GM23338 (cell line): ENCODE results near the gene KRTCAP3. TPM values are rescaled to one million over a fixed set of nuclear protein-coding genes. Genes with fewer than 3 reads are reported as not detected.

ENCODE experiments used
- ATAC-seq: fragments of 200-7000 bp; cut with Tn5 transposase; 3 replicates; pipeline ENCODE4 v1.9.1; 2020
- DNase-seq: peaks from one replicate; pipeline ENCODE4 v3.0.0-alpha.2; 2015; ENCODE audit warnings: low spot score
- H2AFZ ChIP-seq: fragments of 200-600 bp; sonication (generic); 2 replicates; pipeline ENCODE4 v1.8.0; 2016; ENCODE audit warnings: antibody characterized with exemption, mild to moderate bottlenecking, moderate library complexity
- H3F3A ChIP-seq: fragments of 200-600 bp; sonication (generic); replicated peaks from 2 replicates; pipeline ENCODE4 v1.8.0; 2017; ENCODE audit warnings: antibody characterized with exemption, mixed run types, low read depth
- H3K27ac ChIP-seq: fragments of 200-600 bp; sonication (generic); 2 replicates; pipeline ENCODE4 v1.6.1; 2016; ENCODE audit warnings: low read depth
- H3K27me3 ChIP-seq: fragments of 200-600 bp; sonication (generic); 2 replicates; pipeline ENCODE4 v1.8.0; 2016; ENCODE audit warnings: mild to moderate bottlenecking, mixed run types, moderate library complexity; ENCODE audit not compliant: insufficient read depth
- H3K36me3 ChIP-seq: fragments of 200-600 bp; sonication (generic); 2 replicates; pipeline ENCODE4 v1.8.0; 2016; ENCODE audit warnings: mild to moderate bottlenecking; ENCODE audit not compliant: insufficient read depth
- H3K4me1 ChIP-seq: fragments of 200-600 bp; sonication (generic); 2 replicates; pipeline ENCODE4 v1.8.0; 2016; ENCODE audit warnings: mild to moderate bottlenecking, moderate library complexity; ENCODE audit not compliant: insufficient read depth
- H3K4me2 ChIP-seq: fragments of 200-600 bp; sonication (generic); 2 replicates; pipeline ENCODE4 v1.7.1; 2017; ENCODE audit warnings: mixed run types
- H3K4me3 ChIP-seq: fragments of 200-600 bp; sonication (generic); 2 replicates; pipeline ENCODE4 v1.6.1; 2016; ENCODE audit warnings: mixed run types
- H3K79me2 ChIP-seq: fragments of 200-600 bp; sonication (generic); replicated peaks from 2 replicates; pipeline ENCODE4 v1.8.0; 2017; ENCODE audit warnings: mild to moderate bottlenecking; ENCODE audit not compliant: insufficient read depth
- H3K9me2 ChIP-seq: fragments of 200-600 bp; sonication (generic); 2 replicates; pipeline ENCODE4 v1.8.0; 2017; ENCODE audit not compliant: insufficient read depth
- H4K20me1 ChIP-seq: fragments of 200-600 bp; sonication (generic); replicated peaks from 2 replicates; pipeline ENCODE4 v1.8.0; 2017; ENCODE audit warnings: mild to moderate bottlenecking; ENCODE audit not compliant: insufficient read depth
- H3K27ac Mint-ChIP-seq: 2 replicates; pipeline ENCODE4 v1.8.0; 2020; ENCODE audit warnings: inconsistent platforms, mild to moderate bottlenecking, moderate library complexity, mixed read lengths
- H3K27me3 Mint-ChIP-seq: 3 replicates; pipeline ENCODE4 v1.8.0; 2022; ENCODE audit warnings: low read depth, mild to moderate bottlenecking, moderate library complexity, mixed read lengths, inconsistent platforms; ENCODE audit not compliant: insufficient read depth, poor library complexity
- H3K36me3 Mint-ChIP-seq: 3 replicates; pipeline ENCODE4 v1.8.0; 2021; ENCODE audit warnings: low read depth, mild to moderate bottlenecking, inconsistent platforms, moderate library complexity, mixed read lengths
- H3K4me1 Mint-ChIP-seq: 3 replicates; pipeline ENCODE4 v1.8.0; 2020; ENCODE audit warnings: mild to moderate bottlenecking, inconsistent platforms, mixed read lengths
- H3K4me3 Mint-ChIP-seq: 3 replicates; pipeline ENCODE4 v1.8.0; 2021; ENCODE audit warnings: moderate library complexity, mild to moderate bottlenecking, inconsistent platforms, mixed read lengths
- H3K9me3 Mint-ChIP-seq: 3 replicates; pipeline ENCODE4 v1.8.0; 2020; ENCODE audit warnings: moderate library complexity, mild to moderate bottlenecking, inconsistent platforms, mixed read lengths
- CREB1 ChIP-seq: fragments of 250-450 bp; sonication (Bioruptor Pico); IDR thresholded peaks from 2 replicates; pipeline ENCODE4 v1.5.0; 2020; ENCODE audit warnings: low read depth, mild to moderate bottlenecking, moderate library complexity
- CTCF ChIP-seq, 2 experiments: fragments of 200-600 bp in 1 of 2; sonication (generic) in 1 of 2; conservative IDR thresholded peaks; 2 replicates each; pipeline versions ENCODE4 v1.5.1 to v1.6.1; 2016 to 2017; ENCODE audit warnings: antibody characterized with exemption in 2 of 2, low read depth in 2 of 2, mild to moderate bottlenecking in 2 of 2, moderate library complexity in 1 of 2
- ETS1 ChIP-seq: IDR thresholded peaks from 2 replicates; pipeline ENCODE4 v1.6.1; 2016; ENCODE audit warnings: antibody characterized with exemption
- EZH2 ChIP-seq: fragments of 200-600 bp; sonication (generic); IDR thresholded peaks from one replicate; pipeline ENCODE4 v1.8.0; 2017; ENCODE audit warnings: antibody characterized with exemption, mild to moderate bottlenecking, low read depth; ENCODE audit not compliant: unreplicated experiment
- EZH2phosphoT487 ChIP-seq: fragments of 200-600 bp; sonication (generic); IDR thresholded peaks from one replicate; pipeline ENCODE4 v1.8.1; 2018; ENCODE audit warnings: antibody characterized with exemption; ENCODE audit not compliant: unreplicated experiment
- JUNB ChIP-seq: IDR thresholded peaks from one replicate; pipeline ENCODE4 v1.6.1; 2016; ENCODE audit warnings: antibody characterized with exemption; ENCODE audit not compliant: unreplicated experiment
- NANOG ChIP-seq: IDR thresholded peaks from 2 replicates; pipeline ENCODE4 v1.6.1; 2016; ENCODE audit warnings: antibody characterized with exemption, borderline replicate concordance
- POLR2AphosphoS5 ChIP-seq: IDR thresholded peaks from 2 replicates; pipeline ENCODE4 v1.6.1; 2016; ENCODE audit warnings: antibody characterized with exemption, low read depth
- REST ChIP-seq: IDR thresholded peaks from one replicate; pipeline ENCODE4 v1.6.1; 2018; ENCODE audit warnings: antibody characterized with exemption; ENCODE audit not compliant: unreplicated experiment
- STAT1 ChIP-seq: IDR thresholded peaks from one replicate; pipeline ENCODE4 v1.6.1; 2016; ENCODE audit warnings: antibody characterized with exemption; ENCODE audit not compliant: unreplicated experiment
- ZNF114 ChIP-seq: fragments of 250-450 bp; sonication (Bioruptor Pico); IDR thresholded peaks from 2 replicates; pipeline ENCODE4 v1.5.0; 2020; ENCODE audit warnings: mild to moderate bottlenecking, moderate library complexity
- ZNF331 ChIP-seq: fragments of 250-450 bp; sonication (Bioruptor Pico); IDR thresholded peaks from 2 replicates; pipeline ENCODE4 v1.5.0; 2020; ENCODE audit warnings: low read depth, mild to moderate bottlenecking, moderate library complexity
- polyA plus RNA-seq: library from polyadenylated mRNA; unstranded; fragments of >200 nt; fragmentation: Nextera tagmentation; extraction: Ambion mirVana; gene quantifications from 2 replicates; pipeline ENCODE4 v1.2.1, GENCODE V29; 2016
- total RNA-seq: library from RNA; depleted of rRNA; stranded (reverse); fragments of >200 nt; shearing (Covaris generic); gene quantifications from 2 replicates; pipeline ENCODE4 v1.2.3, GENCODE V29; 2014
- TF ChIP-seq, protein P1 (sequence below): fragments of 250-450 bp; sonication (Bioruptor Pico); IDR thresholded peaks from 2 replicates; pipeline ENCODE4 v1.5.0; 2020; ENCODE audit warnings: mild to moderate bottlenecking, moderate library complexity

Gene KRTCAP3
- total and polyA plus RNA-seq, 2 experiments from 2014 or later: 15.8 to 52.4 TPM

DNA sequence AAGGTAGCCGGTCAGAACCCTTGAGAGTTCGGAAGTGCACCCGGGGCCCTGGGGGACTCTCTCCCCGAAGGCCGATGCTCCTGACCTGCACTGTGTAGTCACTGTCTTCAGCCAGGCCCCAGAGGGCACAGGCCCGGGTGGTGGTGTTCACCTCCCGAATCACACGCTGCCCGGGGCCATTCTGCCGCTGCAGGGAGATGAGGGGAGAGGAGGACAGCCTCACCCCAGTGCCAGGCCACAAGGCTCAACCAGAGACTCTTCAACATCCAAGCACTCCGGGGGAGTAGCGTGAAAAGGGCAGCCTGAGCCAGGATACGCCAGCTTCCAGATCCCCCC is 51.7 kb downstream of the KRTCAP3 start:
- H3F3A ChIP-seq: 0 out of 2 replicates have a peak, but pooled peaks cover 3% of the 10 kb centered on the region
- H3K27ac ChIP-seq: no peak overlapping the region
- Mint-ChIP-seq H3K27ac (no peak overlapping the region), H3K9me3 (no peaks in the 10 kb centered on the region; the same call in 2 of the 3 replicates), H3K4me1 (peaks cover 27% of the 10 kb centered on the region), H3K36me3 (no peaks in the 10 kb centered on the region; the same call in 2 of the 3 replicates), H3K27me3 (peaks cover 21% of the 10 kb centered on the region), H3K4me3 (peak overlapping the region; percentile 76)
- no peaks in the 10 kb centered on the region for H3K36me3 ChIP-seq
- H3K4me2 ChIP-seq: peak overlapping the region; percentile 98
- peak overlapping the region; percentile 98 for H3K4me3 ChIP-seq
- no peaks in the 10 kb centered on the region for H3K79me2 ChIP-seq
- peaks cover 18% of the 10 kb centered on the region for H3K4me1 ChIP-seq
- no peaks in the 10 kb centered on the region for H4K20me1 ChIP-seq
- no peaks in the 10 kb centered on the region for H3K9me2 ChIP-seq
- peaks cover 31% of the 10 kb centered on the region for H3K27me3 ChIP-seq
- ATAC-seq (no peak; the same call in 2 of the 3 replicates), DNase-seq (no peak)
- no peak for TF ChIP-seq CREB1 (CRISPR knock-in tag)
- TF ChIP-seq CTCF (conservative IDR thresholded peaks at IDR 0.05; ENCODE audit: low read depth in 2 of 2): no peak
- TF ChIP-seq, protein P1, sequence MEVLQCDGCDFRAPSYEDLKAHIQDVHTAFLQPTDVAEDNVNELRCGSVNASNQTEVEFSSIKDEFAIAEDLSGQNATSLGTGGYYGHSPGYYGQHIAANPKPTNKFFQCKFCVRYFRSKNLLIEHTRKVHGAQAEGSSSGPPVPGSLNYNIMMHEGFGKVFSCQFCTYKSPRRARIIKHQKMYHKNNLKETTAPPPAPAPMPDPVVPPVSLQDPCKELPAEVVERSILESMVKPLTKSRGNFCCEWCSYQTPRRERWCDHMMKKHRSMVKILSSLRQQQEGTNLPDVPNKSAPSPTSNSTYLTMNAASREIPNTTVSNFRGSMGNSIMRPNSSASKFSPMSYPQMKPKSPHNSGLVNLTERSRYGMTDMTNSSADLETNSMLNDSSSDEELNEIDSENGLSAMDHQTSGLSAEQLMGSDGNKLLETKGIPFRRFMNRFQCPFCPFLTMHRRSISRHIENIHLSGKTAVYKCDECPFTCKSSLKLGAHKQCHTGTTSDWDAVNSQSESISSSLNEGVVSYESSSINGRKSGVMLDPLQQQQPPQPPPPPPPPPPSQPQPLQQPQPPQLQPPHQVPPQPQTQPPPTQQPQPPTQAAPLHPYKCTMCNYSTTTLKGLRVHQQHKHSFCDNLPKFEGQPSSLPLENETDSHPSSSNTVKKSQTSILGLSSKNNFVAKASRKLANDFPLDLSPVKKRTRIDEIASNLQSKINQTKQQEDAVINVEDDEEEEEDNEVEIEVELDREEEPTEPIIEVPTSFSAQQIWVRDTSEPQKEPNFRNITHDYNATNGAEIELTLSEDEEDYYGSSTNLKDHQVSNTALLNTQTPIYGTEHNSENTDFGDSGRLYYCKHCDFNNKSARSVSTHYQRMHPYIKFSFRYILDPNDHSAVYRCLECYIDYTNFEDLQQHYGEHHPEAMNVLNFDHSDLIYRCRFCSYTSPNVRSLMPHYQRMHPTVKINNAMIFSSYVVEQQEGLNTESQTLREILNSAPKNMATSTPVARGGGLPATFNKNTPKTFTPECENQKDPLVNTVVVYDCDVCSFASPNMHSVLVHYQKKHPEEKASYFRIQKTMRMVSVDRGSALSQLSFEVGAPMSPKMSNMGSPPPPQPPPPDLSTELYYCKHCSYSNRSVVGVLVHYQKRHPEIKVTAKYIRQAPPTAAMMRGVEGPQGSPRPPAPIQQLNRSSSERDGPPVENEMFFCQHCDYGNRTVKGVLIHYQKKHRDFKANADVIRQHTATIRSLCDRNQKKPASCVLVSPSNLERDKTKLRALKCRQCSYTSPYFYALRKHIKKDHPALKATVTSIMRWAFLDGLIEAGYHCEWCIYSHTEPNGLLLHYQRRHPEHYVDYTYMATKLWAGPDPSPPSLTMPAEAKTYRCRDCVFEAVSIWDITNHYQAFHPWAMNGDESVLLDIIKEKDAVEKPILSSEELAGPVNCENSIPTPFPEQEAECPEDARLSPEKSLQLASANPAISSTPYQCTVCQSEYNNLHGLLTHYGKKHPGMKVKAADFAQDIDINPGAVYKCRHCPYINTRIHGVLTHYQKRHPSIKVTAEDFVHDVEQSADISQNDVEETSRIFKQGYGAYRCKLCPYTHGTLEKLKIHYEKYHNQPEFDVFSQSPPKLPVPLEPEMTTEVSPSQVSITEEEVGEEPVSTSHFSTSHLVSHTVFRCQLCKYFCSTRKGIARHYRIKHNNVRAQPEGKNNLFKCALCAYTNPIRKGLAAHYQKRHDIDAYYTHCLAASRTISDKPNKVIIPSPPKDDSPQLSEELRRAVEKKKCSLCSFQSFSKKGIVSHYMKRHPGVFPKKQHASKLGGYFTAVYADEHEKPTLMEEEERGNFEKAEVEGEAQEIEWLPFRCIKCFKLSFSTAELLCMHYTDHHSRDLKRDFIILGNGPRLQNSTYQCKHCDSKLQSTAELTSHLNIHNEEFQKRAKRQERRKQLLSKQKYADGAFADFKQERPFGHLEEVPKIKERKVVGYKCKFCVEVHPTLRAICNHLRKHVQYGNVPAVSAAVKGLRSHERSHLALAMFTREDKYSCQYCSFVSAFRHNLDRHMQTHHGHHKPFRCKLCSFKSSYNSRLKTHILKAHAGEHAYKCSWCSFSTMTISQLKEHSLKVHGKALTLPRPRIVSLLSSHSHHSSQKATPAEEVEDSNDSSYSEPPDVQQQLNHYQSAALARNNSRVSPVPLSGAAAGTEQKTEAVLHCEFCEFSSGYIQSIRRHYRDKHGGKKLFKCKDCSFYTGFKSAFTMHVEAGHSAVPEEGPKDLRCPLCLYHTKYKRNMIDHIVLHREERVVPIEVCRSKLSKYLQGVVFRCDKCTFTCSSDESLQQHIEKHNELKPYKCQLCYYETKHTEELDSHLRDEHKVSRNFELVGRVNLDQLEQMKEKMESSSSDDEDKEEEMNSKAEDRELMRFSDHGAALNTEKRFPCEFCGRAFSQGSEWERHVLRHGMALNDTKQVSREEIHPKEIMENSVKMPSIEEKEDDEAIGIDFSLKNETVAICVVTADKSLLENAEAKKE (CRISPR knock-in tag): no peak
- TF ChIP-seq ZNF114: no peak
- TF ChIP-seq ETS1: no peak
- no peak for TF ChIP-seq REST
- TF ChIP-seq NANOG: no peak
- no peak for TF ChIP-seq ZNF331
- no peak for TF ChIP-seq POLR2AphosphoS5
- TF ChIP-seq EZH2phosphoT487: no peak
- no peak for TF ChIP-seq JUNB
- no peak for TF ChIP-seq STAT1
- TF ChIP-seq EZH2: no peak
- H2AFZ ChIP-seq: peak overlapping the region; percentile 100
